T-helper 22 cell (primary cell): ENCODE measurements around the gene KCNMA1.

Experiments
- DNase-seq: peaks from one replicate; pipeline ENCODE4 v3.0.0-alpha.2; 2020; ENCODE audit warnings: low read depth

KCNMA1 gene

DNA sequence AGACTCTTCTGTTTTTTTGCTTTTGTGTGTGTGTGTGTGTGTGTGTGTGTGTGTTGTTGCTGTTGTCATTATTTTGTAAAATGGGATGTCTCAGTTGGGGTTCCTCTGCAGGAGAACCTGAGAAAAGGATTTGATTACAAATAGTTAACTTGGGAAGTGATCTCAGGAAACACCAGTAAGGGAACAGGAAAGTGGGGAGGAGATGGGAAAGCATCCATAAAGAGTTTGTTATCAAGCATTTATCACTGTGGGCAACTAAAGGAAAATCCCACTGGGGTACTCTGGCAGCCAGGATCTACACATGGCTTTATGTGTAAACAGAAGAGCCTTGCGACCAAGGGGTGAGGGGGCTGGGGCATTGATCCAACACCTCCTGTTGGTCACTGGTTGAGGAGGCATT, 485.4 kb downstream of the KCNMA1 start:
- DNase-seq, result no peak

DNA sequence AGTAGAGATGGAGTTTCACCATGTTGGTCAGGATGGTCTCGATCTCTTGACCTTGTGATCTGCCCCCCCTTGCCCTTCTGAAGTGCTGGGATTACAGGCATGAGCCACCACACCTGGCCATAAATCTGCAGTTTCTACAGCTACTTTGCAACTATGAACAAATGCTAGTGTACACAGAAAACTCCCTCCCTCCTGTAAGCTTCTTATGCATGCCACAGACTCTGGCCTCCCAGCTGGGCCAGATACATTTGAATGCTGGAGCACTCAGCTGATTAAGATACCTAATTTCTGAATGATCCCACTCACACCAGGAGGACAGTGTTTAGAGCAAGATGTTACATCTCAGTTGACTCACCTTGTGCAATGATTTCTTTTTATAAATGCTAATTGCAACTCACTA, 486.2 kb downstream of the KCNMA1 start:
- DNase-seq, result no peak

DNA sequence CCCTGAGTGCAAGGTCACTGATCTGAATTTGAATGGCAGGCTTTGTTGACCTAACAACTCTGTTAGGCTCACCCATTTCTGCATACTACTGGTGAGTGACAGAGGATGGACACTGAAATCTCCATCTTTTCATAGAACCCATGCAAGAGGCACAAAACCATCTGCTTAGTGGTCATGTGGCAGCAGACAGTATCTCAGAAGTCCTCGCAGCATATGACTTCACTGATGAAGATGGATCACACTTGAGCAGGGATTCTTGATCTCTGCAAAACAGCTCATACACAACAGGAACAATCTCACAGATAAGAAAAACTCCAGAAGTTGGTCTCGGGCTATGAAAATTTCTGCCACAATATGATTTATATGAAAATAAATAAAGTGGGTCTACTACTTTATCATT, 487.9 kb downstream of the KCNMA1 start:
- no peak for DNase-seq

DNA sequence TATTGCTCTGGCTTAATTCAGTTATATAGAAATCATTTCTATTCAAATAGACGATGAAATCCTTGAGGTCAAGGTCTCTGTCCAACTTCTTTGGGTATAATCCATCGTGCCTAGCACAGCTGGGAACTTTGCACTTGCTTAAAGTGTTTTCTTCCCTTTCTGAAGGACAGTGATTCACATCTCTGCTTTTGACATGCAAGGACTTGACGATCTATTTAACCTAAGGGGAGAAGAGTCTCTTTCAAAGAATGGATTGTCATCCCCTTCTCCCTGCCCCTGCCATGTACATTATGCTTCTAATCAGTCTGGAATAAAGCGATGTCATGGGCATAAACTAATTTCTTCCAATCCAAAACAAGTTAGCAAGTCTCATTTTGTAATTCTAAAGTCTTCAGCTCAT, 488.6 kb downstream of the KCNMA1 start:
- no peak for DNase-seq

DNA sequence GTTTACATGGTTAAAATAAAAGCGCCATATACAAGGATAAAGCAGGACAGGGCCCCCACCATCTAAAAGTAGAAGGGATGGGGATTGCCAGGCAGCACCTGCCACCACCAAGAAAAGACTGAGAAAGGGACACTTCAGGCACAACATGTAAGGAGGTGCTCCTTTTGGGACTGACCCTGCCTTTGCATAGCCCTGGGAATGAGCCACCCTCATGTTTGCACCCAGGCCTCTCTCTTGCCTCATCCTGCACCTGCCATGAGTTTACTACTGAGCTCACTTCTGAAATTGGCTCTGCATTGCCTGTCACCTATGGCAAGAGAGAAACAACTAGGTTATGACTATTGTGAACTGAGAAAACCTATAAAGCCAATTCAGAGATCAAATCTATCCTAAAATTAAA, 489.7 kb downstream of the KCNMA1 start:
- no peak for DNase-seq

DNA sequence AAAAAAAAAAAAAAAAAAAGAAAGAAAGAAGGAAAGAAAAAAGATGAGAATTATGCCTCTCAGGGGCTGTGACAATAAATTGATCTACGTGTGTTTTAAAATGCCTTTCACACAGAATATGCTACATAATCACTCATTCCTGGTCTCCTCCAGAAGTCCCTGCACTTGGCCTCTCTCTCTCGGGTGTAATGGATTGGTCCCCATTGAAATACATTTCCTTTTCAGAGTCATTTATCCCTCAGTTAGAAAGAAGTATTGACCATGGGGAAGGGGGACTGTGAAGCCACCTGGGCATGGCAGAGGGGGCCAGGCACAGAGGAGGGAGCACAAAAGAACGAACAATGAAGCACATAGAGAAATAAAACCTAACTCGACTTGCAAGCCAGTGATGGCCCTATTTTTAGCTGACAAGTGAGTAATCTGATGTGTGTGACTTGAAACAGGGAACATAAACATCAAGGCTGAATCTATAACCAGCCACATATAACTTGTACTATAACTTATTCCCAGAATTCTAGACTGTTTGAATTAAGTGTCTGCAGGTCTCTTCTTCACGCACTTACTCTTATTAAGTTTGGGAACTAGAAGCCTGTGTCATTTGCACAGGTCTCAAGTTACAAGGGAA, 490.8 kb downstream of the KCNMA1 start:
- DNase-seq, result no peak

DNA sequence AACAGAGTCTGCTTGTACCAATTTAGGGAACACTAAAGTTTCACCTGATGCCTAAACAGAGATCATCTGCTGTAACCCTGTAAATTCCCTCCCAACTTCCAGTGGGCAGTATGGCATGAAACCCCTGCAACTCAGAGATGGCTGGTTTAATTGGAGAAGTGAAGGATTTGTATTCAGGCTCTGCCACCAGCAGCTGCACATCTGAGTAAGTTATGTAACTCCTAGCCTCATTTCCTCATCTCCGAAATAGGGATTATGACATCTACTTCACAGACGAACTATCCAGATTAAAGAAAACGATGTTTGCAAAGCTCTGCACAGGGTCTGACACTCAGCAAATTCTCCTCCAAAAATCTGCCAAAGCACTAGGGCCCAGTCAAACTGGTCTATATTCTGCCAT, 493.0 kb downstream of the KCNMA1 start:
- no peak for DNase-seq

DNA sequence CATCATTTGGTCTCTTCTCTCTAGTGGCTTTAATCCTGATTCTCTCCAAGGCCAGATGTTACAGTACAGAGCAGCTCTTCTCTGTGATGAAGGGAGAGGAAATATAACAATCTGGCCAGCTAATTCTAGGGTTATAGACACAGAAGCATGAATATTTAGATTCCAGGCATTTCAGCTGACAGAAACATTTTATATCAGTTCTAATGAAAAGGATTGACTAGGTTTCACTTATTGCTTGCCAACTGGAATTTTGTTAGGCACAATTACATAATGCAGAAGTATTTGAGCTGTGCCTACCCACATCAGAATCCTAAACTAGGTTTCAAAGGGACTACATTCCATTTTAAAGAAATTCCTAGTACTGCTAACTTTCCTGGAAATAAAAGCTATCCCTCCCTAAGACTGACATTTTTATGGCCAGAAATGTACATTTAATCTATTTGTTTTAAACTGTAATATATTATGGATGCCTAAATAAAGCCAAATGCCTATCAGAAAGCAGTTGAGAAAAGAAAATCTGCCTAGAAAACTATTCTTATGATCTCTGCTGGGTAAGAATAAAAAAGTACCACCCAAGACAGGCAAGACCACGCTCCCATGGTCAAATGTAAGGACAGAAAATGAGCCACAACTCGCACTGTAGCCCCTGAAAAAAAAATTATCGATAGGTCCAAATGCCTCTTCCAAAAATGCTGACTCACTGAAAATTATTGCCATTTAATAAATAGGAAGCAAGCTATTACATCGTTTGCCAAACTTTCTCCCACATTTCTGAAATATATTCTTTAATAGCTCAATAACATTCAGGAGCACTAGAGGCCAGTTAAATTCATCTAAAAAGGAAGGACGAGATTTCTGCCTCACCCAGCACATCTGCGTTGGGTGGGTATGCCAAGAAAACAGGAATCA, 498.1 kb downstream of the KCNMA1 start:
- no peak for DNase-seq

DNA sequence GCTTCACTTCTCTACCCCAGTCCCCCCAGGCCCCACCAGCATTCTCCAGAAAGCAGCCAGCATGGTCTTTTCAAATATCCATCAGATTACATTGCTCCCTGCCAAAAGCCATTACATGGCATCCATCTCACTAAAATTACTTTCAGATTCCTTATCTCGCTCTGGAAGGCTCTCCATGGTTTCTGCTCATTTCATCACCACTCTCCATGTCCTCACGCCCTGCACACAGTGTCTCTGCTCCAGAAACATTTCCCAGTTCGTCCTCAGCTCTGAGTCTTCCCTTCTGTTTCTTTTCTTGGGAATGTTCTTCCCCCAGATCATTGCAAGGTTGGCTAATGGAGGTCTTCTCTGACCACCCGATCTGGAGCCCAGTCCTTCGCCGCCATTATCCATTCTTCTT, 499.1 kb downstream of the KCNMA1 start:
- no peak for DNase-seq

DNA sequence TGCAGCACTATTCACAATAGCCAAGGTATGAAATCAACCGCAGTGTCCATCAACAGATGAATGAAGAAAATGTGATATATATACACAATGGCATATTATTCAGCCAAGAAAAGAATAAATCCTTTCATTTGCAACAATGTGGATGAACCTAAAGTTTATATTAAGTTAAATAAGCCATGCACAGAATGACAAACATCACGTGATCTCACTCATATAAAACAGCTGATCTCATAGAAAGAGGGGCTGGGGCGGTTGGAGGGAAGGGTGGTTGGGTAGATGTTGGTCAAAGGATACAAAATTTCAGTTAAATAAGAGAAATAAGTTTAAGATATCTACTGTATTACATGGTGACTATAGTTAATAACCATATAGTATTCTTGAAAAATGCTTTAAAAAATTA, 502.1 kb downstream of the KCNMA1 start:
- DNase-seq, result no peak

DNA sequence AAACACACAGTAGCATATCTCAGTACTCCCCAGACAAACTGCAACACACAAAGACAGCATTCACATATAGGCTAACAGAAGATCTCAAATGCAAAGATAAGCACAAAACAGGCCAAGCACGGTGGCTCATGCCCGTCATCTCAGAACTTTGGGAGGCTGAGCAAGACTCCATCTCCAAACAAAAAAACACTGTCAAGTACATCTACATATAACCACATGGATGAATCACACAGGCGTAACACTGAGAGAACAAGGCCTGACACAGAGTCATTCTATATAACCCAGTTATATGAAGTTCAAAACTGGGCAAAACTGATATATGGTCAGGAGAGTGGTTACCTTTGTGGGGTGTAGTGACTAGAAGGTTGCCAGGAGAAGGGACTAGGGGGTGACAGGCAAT, 506.4 kb downstream of the KCNMA1 start:
- no peak for DNase-seq

DNA sequence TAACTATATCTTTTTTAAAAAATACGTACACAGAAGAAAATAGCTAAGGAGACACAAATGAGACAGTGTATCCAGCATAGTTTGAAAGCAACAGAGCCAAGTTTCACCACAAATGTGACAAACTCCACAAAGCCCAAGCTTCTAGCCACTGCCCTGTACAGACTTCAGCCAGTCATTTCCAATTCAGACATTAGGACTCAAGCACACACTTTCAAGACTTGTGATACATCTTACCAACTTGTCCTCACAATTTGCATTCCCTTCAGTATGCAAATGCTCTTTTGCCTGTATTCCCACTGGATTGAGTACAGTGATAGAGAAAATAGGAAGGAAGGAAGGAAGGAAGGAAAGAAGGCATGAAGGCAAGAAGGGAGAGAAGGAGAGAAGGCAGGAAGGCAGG, 510.4 kb downstream of the KCNMA1 start:
- DNase-seq, result no peak

DNA sequence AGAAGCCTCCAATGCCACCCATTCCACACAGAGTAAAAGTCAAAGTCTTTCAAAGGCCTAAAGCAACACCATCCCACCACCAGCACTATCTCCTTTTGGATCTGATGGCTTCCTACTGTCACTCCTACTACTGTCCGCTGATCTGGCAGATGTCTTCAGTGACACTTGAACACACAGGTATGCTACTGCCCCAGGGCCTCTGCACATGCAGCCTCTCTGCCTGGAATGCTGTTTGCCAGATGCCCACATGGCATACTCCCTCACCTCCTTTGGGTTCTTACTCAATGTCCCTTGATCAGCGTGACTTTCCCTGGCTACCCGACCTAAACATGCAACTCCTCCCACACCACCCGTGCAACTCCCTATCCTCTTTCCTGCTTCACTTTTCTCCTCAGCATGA, 512.4 kb downstream of the KCNMA1 start:
- DNase-seq, result no peak

DNA sequence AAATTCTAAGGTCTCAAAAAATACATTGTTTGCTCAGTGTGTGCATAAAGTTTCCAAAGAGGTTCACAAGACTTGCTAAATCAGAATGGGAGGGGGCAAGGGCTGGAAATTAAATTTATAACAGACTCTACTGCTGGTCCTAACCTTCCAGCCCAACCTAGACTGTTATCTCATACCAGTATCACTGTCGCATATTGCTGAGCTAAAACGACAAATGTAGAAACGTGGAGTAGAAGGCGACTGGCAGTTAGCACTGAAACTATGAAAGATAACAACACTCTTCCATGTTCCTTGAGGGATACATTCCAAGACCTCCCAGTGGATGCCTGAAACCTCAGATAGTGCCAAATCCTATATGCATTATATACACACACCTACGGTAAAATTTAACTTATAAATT, 514.3 kb downstream of the KCNMA1 start:
- DNase-seq, result no peak

DNA sequence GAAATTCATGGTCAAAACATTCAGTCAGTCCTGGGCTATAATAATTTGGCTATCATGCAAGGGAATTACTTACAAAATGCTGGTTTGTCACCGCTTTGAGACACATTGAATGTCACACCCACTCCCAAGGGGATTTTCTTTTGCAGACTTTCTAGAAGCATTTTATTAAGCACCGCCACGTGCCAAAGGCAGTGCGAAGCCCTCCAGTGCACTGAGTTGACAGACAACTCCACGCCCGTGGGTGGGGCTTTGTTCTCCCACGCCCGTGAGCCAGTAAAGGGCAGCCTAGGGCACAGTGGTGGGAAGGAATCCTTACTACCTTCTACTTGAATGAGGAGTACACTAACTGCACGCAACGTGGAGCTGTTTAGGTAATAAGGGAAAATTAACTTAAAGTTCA, 515.8 kb downstream of the KCNMA1 start:
- no peak for DNase-seq

DNA sequence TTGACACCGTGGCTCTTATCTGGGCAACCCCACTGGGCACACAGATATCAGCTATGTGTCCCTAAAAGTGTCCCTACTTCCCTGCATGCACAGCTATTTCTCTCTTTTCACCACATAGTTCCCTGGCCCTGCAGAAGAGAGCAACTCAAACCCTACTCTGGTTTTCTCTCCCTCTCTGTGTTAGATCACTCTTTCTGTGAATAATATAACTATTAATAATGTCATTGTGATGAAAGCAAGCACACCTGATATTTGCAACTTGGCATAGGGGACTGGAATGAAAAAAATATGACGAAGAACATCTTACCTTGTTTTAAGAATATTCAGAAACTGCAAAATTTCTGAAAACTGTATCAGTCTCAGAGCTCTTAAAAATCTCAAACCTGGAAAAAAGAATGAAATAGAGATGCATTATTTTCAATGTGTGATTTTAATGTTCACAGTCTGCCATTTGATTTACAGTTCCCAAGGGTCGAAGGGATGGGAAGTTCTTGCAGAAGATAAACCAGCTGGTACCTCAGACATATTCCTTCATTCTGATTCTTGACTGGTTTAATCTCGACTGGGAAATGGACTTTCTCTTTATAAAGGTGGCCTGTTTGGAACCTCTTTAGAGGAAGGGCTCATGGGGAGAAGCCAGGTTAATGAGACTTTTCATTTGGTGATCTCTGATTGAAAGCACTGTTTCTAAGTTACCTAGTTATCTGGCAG, 516.8 kb downstream of the KCNMA1 start:
- DNase-seq, result no peak

DNA sequence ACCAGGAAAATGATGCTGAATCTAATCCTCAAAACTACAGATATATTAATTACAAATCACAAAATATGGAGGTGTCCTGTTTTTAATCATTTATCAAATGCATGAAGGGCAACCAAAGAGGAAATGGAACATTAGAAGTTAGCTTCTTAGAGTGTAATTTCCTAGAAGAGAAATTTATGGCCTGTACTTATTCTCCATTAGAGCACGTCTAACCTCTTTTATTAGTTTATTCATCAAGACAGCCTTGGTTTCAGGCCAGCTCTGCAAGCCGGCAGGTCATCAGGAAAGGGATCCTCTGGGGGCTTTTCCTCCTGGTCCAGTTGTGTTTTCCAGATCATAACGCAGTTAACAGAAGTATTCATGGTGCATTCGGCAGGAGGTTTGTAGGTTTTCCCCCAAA, 517.6 kb downstream of the KCNMA1 start:
- DNase-seq, result no peak

DNA sequence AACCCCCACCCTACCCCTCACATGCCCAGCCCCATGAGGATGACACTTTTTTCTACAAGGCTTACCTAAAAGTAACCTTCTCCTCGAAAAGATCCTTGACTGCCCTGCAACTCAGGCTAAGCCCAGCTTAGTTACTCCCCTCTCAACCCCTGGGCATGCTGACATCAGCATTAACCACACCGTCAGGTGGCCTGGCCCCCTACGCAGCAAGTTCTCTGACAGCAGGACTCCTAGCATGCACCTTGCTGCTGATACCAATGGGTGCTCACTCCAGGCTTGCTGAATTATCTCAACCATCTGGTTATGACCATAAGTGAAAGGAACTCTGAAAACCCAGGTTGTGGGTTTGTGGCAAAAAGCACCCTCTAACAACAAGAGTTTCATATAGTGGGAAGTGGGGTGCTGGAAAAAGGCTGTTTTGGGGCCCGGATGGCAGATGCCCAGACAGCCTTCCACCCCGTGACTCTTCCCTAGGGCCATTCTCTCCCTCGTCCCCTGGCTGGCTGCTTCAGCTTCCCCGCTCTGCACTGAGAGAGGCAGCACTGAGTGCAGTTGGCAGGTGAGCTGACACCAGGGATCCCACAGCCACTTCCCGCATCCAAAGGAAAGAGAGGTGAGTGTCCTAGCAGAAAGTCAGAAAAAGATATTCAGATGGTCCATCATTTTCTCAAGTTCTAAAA, 518.9 kb downstream of the KCNMA1 start:
- no peak for DNase-seq

DNA sequence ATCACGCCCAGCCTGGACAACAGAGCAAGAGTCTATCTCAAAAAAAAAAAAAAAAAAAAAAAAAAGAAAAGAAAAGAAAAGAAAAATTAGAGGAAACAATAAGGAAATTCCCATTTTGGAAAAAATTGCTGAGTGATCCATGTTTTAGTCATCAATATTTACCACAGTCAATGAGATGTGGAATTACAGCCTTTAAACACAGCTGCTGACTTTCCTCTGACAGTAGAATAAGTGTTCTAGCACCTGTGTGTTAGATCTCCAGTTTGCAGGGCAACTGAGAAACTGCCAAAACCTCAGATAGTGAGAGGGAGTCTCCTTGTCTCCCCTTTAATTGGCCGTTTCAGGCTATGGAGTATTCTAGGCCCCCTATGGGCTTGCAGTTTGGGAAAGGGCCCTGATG, 520.1 kb downstream of the KCNMA1 start:
- DNase-seq, result no peak

DNA sequence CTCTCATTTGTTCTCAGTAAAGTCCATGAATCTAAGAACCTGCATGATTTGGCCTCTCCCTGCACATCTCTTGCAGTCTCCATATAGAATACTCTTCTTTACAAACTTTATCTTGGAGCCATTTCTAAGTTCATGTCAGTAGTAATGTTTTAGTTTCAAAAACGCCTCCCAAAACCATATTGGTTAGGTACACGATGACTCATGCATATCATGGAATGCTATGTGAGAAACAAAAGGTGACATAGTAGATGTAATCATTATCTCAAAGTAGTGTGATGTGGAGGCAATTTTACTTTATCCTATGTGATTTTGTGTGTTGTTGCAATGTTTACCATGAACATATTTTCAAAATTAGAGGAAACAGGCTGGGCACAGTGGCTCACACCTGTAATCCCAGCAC, 520.7 kb downstream of the KCNMA1 start:
- DNase-seq, result no peak

DNA sequence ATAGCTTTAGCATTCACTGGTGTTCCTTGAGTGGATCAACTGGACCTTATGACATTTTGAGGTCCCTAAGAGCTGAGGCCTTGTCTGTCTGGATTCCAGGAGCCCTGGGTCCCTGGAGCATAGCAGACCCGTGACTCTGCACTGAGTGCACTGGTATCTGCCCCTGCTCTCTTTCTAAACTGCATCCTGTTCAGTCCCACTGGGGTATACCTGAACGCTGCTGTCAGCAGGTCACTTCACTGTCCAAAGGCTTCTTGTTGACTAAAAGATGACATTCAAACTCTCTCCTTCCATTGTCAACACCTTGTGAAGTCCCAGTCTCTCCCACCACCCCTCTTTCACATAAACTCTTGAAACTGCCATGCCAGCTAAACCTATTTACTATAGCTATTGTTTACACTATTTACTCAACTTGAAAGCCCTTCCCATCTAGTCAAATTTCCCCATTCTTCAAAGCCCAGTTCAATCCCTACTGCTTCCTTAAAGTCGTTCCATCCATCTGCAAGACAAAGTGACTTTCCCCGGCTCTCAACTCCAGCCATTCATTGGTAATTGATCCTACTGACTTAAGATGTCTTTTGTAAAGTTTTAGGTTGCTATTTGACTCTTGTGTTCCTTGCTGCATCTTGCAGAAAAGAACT, 523.3 kb downstream of the KCNMA1 start:
- no peak for DNase-seq
